ENCODE results near the gene KRTCAP2.
"Not testable (repeated sequence)": the region's sequence is repeated elsewhere in the genome, so short reads cannot be mapped to it uniquely, and the experiment has no call there.

The KRTCAP2 gene

GRCh38 chr1:155168456-155169210 is 4.5 kb downstream of the KRTCAP2 start:
- peaks cover 0 to 39% (median 35%) of the 10 kb centered on the region in 4 experiments for H3K4me1 ChIP-seq (ENCODE audit: control extremely low read depth in 1 of 4, control insufficient read depth in 4 of 4, insufficient read depth in 4 of 4, low read length in 3 of 4)
- H3K4me3 ChIP-seq (ENCODE audit: control insufficient read depth in 1 of 7, extremely low read depth in 1 of 7, insufficient read depth in 4 of 7, low read depth in 2 of 7, low read length in 6 of 7): no peak overlapping the region
- CTCF ChIA-PET: interaction anchor here (0.6 to 11.0 kb wide), 24 partner anchors 13 to 217 kb away, joined by 3 to 258 read pairs (median 6); partner anchors contain the start of genes EFNA1 and SLC50A1
- DNase-seq: no peak
- H3K36me3 ChIP-seq (ENCODE audit: control insufficient read depth in 4 of 4, insufficient read depth in 4 of 4, low read length in 3 of 4): peaks cover 6 to 21% (median 12%) of the 10 kb centered on the region in 4 experiments
- H3K27me3 ChIP-seq (replicated peaks in 2 of 5; ENCODE audit: control insufficient read depth in 4 of 5, insufficient read depth in 5 of 5, low read length in 4 of 5): no peaks in the 10 kb centered on the region
- POLR2A ChIA-PET: interaction anchor here (1.0 to 2.7 kb wide), 4 partner anchors 32 to 84 kb away, joined by 3 to 8 read pairs (median 4); partner anchors contain the start of gene SLC50A1
- no peaks in the 10 kb centered on the region for H3K9me3 ChIP-seq (ENCODE audit: control extremely low read depth in 1 of 5, control insufficient read depth in 4 of 5, insufficient read depth in 2 of 5, low read depth in 1 of 5, low read length in 4 of 5)
- H3K27ac ChIP-seq (ENCODE audit: insufficient read depth in 1 of 2, low read depth in 1 of 2, low read length in 2 of 2, poor library complexity in 1 of 2, severe bottlenecking in 2 of 2): no peak overlapping the region
- WGBS (ENCODE audit: insufficient coverage): over 99% methylated on average over 8 of the region's 10 CpGs

GRCh38 chr1:155168105-155168445 is 5.0 kb downstream of the KRTCAP2 start:
- H3K27ac ChIP-seq (ENCODE audit: insufficient read depth in 1 of 2, low read depth in 1 of 2, low read length in 2 of 2, poor library complexity in 1 of 2, severe bottlenecking in 2 of 2); H3K9me3 ChIP-seq (ENCODE audit: control extremely low read depth in 1 of 5, control insufficient read depth in 4 of 5, insufficient read depth in 2 of 5, low read depth in 1 of 5, low read length in 4 of 5); DNase-seq; H3K27me3 ChIP-seq (replicated peaks in 2 of 5; ENCODE audit: control insufficient read depth in 4 of 5, insufficient read depth in 5 of 5, low read length in 4 of 5): not testable (repeated sequence)
- WGBS (ENCODE audit: insufficient coverage): 40% methylated on average over 1 of the region's 4 CpGs
- ChIA-PET POLR2A (interaction anchor here (1.0 to 2.7 kb wide), 4 partner anchors 31 to 83 kb away, joined by 3 to 8 read pairs (median 4); partner anchors contain the start of gene SLC50A1), CTCF (interaction anchor here (0.6 to 11.0 kb wide), 19 partner anchors 12 to 216 kb away, joined by 3 to 258 read pairs (median 7); partner anchors contain the start of genes EFNA1 and SLC50A1)
- Histone ChIP-seq H3K36me3 (ENCODE audit: control insufficient read depth in 4 of 4, insufficient read depth in 4 of 4, low read length in 3 of 4) (peaks cover 6 to 21% (median 12%) of the 10 kb centered on the region in 4 experiments), H3K4me1 (ENCODE audit: control extremely low read depth in 1 of 4, control insufficient read depth in 4 of 4, insufficient read depth in 4 of 4, low read length in 3 of 4) (peaks cover 0 to 36% (median 31%) of the 10 kb centered on the region in 4 experiments), H3K4me3 (ENCODE audit: control insufficient read depth in 1 of 7, extremely low read depth in 1 of 7, insufficient read depth in 4 of 7, low read depth in 2 of 7, low read length in 6 of 7) (peak overlapping the region in 4 of 7 experiments; percentile 29 to 69 (median 54))

DNA sequence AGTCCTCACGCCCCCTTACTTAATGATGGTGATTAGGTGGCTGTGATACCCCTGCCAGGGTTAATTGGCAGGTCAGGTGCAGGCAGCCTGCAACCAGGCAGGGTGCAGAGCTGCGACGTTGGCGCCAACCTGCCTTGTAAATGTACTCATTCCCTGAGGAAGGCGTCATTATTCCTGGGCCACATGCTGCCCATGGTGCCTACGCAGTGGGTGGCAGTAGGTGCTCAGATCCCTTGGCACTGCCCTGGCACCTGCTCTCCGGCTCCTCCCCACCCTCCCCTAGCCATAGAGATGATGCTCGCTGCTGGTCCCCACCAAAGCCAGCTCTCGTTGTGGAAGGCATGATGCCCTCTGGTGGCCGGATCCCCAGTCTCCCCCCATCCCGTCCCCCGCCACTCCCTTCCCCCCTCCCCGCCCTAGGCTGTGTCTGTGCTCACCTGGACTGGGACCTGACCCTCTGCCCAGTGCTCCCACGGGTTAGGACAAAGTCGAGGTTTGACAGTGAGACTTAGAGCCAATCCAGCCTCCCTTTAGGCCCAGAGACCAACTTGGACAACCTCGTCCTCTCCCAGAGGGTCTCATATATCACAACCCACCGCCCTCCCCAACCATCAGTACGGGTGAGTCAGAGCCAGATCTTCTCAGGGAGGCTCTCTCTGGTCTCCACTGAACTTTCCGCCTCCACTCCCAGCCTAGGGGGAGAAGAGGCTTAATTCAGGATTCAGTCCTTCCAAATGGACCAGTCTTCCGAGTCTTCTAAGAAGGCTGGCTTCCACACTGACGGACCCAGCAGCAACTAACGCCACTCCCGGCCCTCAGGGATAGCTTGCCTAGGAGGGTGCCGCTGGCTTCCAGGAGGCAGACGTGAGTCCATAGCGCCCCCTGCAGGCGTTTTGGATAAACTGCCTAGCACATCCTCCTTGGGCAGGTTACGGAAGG is 5.7 kb downstream of the KRTCAP2 start:
- H3K27me3 ChIP-seq (replicated peaks in 2 of 5; ENCODE audit: control insufficient read depth in 4 of 5, insufficient read depth in 5 of 5, low read length in 4 of 5): no peaks in the 10 kb centered on the region
- peak overlapping the region in 6 of 7 experiments; percentile 29 to 69 (median 43) for H3K4me3 ChIP-seq (ENCODE audit: control insufficient read depth in 1 of 7, extremely low read depth in 1 of 7, insufficient read depth in 4 of 7, low read depth in 2 of 7, low read length in 6 of 7)
- ChIA-PET CTCF (interaction anchor here (0.6 to 11.0 kb wide), 26 partner anchors 8 to 621 kb away, joined by 3 to 258 read pairs (median 5); partner anchors contain the start of genes EFNA1 and SLC50A1), POLR2A (interaction anchor here (0.7 to 2.7 kb wide), 5 partner anchors 30 to 83 kb away, joined by 3 to 8 read pairs (median 3); partner anchors contain the start of gene SLC50A1)
- H3K9me3 ChIP-seq (ENCODE audit: control extremely low read depth in 1 of 5, control insufficient read depth in 4 of 5, insufficient read depth in 2 of 5, low read depth in 1 of 5, low read length in 4 of 5): no peaks in the 10 kb centered on the region
- peak; percentile 87 to 91 (median 91) for DNase-seq
- peaks cover 6 to 21% (median 12%) of the 10 kb centered on the region in 4 experiments for H3K36me3 ChIP-seq (ENCODE audit: control insufficient read depth in 4 of 4, insufficient read depth in 4 of 4, low read length in 3 of 4)
- H3K27ac ChIP-seq (ENCODE audit: insufficient read depth in 1 of 2, low read depth in 1 of 2, low read length in 2 of 2, poor library complexity in 1 of 2, severe bottlenecking in 2 of 2): peak overlapping the region in 1 of 2 experiments; percentile 22
- 3% methylated on average over 16 of the region's 28 CpGs for WGBS (ENCODE audit: insufficient coverage)
- peaks cover 0 to 33% (median 28%) of the 10 kb centered on the region in 4 experiments for H3K4me1 ChIP-seq (ENCODE audit: control extremely low read depth in 1 of 4, control insufficient read depth in 4 of 4, insufficient read depth in 4 of 4, low read length in 3 of 4)

- 5% methylated on average over 18 of the region's 27 CpGs for WGBS (ENCODE audit: insufficient coverage)
- H3K9me3 ChIP-seq (ENCODE audit: control extremely low read depth in 1 of 5, control insufficient read depth in 4 of 5, insufficient read depth in 2 of 5, low read depth in 1 of 5, low read length in 4 of 5): no peaks in the 10 kb centered on the region
- H3K36me3 ChIP-seq (ENCODE audit: control insufficient read depth in 4 of 4, insufficient read depth in 4 of 4, low read length in 3 of 4): peaks cover 6 to 21% (median 12%) of the 10 kb centered on the region in 4 experiments
- H3K27ac ChIP-seq (ENCODE audit: insufficient read depth in 1 of 2, low read depth in 1 of 2, low read length in 2 of 2, poor library complexity in 1 of 2, severe bottlenecking in 2 of 2): peak overlapping the region; percentile 43 to 60
- ChIA-PET POLR2A (interaction anchor here (0.7 to 2.7 kb wide), 5 partner anchors 26 to 82 kb away, joined by 3 to 12 read pairs (median 3); partner anchors contain the start of genes DPM3 and SLC50A1), CTCF (interaction anchor here (0.8 to 11.0 kb wide), 21 partner anchors 9 to 620 kb away, joined by 3 to 258 read pairs (median 5); partner anchors contain the start of genes EFNA1 and SLC50A1)
- no peaks in the 10 kb centered on the region for H3K27me3 ChIP-seq (replicated peaks in 2 of 5; ENCODE audit: control insufficient read depth in 4 of 5, insufficient read depth in 5 of 5, low read length in 4 of 5)
- H3K4me3 ChIP-seq (ENCODE audit: control insufficient read depth in 1 of 7, extremely low read depth in 1 of 7, insufficient read depth in 4 of 7, low read depth in 2 of 7, low read length in 6 of 7): peak overlapping the region in 5 of 7 experiments; percentile 6 to 58 (median 36)
- DNase-seq: peak; percentile 89 to 98 (median 96)
- H3K4me1 ChIP-seq (ENCODE audit: control extremely low read depth in 1 of 4, control insufficient read depth in 4 of 4, insufficient read depth in 4 of 4, low read length in 3 of 4): peaks cover 0 to 25% (median 23%) of the 10 kb centered on the region in 4 experiments
Measured at GRCh38 chr1:155166471-155167165, 6.5 kb downstream of the KRTCAP2 start.

DNA sequence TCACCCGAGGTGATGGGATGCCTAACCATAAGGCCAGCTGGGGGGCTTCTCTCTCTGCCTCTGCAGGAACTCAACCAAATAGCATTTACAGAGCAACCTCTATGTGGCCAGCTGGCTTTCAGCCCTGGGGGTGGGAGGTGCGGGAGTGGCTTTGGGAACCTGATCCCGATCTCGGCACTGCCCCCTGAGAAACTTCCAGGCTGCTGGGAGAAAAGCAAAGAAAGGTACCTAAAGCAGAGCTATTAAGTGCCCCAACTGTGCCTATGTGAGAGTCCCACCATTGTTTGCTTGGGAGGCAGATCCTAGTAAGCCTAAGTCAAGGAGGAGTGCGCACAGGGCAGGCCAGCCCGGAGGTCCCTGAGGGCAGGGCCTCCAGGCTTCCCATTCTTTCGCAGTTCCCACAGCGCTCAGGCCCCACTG is 7.0 kb downstream of the KRTCAP2 start:
- Histone ChIP-seq H3K4me1 (ENCODE audit: control extremely low read depth in 1 of 4, control insufficient read depth in 4 of 4, insufficient read depth in 4 of 4, low read length in 3 of 4) (peaks cover 0 to 23% (median 22%) of the 10 kb centered on the region in 4 experiments), H3K9me3 (ENCODE audit: control extremely low read depth in 1 of 5, control insufficient read depth in 4 of 5, insufficient read depth in 2 of 5, low read depth in 1 of 5, low read length in 4 of 5) (no peaks in the 10 kb centered on the region), H3K27me3 (replicated peaks in 2 of 5; ENCODE audit: control insufficient read depth in 4 of 5, insufficient read depth in 5 of 5, low read length in 4 of 5) (no peaks in the 10 kb centered on the region), H3K27ac (ENCODE audit: insufficient read depth in 1 of 2, low read depth in 1 of 2, low read length in 2 of 2, poor library complexity in 1 of 2, severe bottlenecking in 2 of 2) (peak overlapping the region; percentile 43 to 60), H3K36me3 (ENCODE audit: control insufficient read depth in 4 of 4, insufficient read depth in 4 of 4, low read length in 3 of 4) (peaks cover 6 to 19% (median 12%) of the 10 kb centered on the region in 4 experiments), H3K4me3 (ENCODE audit: control insufficient read depth in 1 of 7, extremely low read depth in 1 of 7, insufficient read depth in 4 of 7, low read depth in 2 of 7, low read length in 6 of 7) (peak overlapping the region in 4 of 7 experiments; percentile 17 to 58 (median 46))
- WGBS (ENCODE audit: insufficient coverage): 22% methylated on average over 8 of the region's 8 CpGs
- DNase-seq: no peak
- POLR2A ChIA-PET: interaction anchor here (0.7 to 2.7 kb wide), 4 partner anchors 26 to 78 kb away, joined by 3 to 12 read pairs (median 6); partner anchors contain the start of genes DPM3 and SLC50A1
- CTCF ChIA-PET: interaction anchor here (1.1 to 11.0 kb wide), 16 partner anchors 9 to 267 kb away, joined by 3 to 258 read pairs (median 10); partner anchors contain the start of genes EFNA1 and SLC50A1

DNA sequence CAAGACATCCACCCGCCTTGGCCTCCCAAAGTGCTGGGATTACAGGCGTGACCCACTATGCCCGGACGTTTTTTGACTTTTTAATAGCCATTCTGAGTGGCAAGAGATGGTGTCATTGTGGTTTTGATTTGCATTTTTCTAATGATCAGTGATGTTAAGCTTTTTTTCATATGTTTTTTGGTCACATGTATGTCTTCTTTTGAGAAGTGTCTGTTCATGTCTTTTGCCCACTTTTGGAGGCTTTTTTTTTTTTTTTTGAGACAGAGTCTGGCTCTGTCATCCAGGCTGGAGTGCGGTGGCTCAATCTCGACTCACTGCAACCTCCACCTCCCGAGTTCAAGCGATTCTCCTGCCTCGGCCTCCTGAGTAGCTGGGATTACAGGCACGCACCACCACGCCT is 8.5 kb downstream of the KRTCAP2 start:
- H3K27me3 ChIP-seq (replicated peaks in 2 of 5; ENCODE audit: control insufficient read depth in 4 of 5, insufficient read depth in 5 of 5, low read length in 4 of 5); H3K9me3 ChIP-seq (ENCODE audit: control extremely low read depth in 1 of 5, control insufficient read depth in 4 of 5, insufficient read depth in 2 of 5, low read depth in 1 of 5, low read length in 4 of 5); DNase-seq; POLR2A ChIA-PET; H3K4me3 ChIP-seq (ENCODE audit: control insufficient read depth in 1 of 7, extremely low read depth in 1 of 7, insufficient read depth in 4 of 7, low read depth in 2 of 7, low read length in 6 of 7); H3K27ac ChIP-seq (ENCODE audit: insufficient read depth in 1 of 2, low read depth in 1 of 2, low read length in 2 of 2, poor library complexity in 1 of 2, severe bottlenecking in 2 of 2): not testable (repeated sequence)
- peaks cover 6 to 11% (median 8%) of the 10 kb centered on the region in 4 experiments for H3K36me3 ChIP-seq (ENCODE audit: control insufficient read depth in 4 of 4, insufficient read depth in 4 of 4, low read length in 3 of 4)
- CTCF ChIA-PET: interaction anchor here (1.3 to 7.8 kb wide), 4 partner anchors 18 to 79 kb away, joined by 4 to 68 read pairs (median 16); no protein-coding TSS in a partner anchor
- peaks cover 0 to 23% (median 22%) of the 10 kb centered on the region in 4 experiments for H3K4me1 ChIP-seq (ENCODE audit: control extremely low read depth in 1 of 4, control insufficient read depth in 4 of 4, insufficient read depth in 4 of 4, low read length in 3 of 4)
- 100% methylated on average over 4 of the region's 11 CpGs for WGBS (ENCODE audit: insufficient coverage)

Data from common myeloid progenitor, CD34-positive (primary cell).